SJCRH30 (cell line): Measurements from ENCODE around the gene TMEM131. TPM values are rescaled to one million over a fixed set of nuclear protein-coding genes. Genes with fewer than 3 reads are reported as not detected.
"Not testable (repeated sequence)": the region's sequence is repeated elsewhere in the genome, so short reads cannot be mapped to it uniquely, and the experiment has no call there.

Experiments used
- DNase-seq, 2 experiments: peaks; one replicate each; pipeline ENCODE4 v3.0.0-alpha.2; 2015 to 2020
- H3K27ac ChIP-seq: fragments of 250-450 bp; sonication (Bioruptor Pico); 2 replicates; pipeline ENCODE4 v1.5.1; 2020; ENCODE audit warnings: mild to moderate bottlenecking, moderate library complexity
- H3K27me3 ChIP-seq: fragments of 250-450 bp; sonication (Bioruptor Pico); 2 replicates; pipeline ENCODE4 v1.5.1; 2020; ENCODE audit warnings: mild to moderate bottlenecking, moderate library complexity
- H3K36me3 ChIP-seq: fragments of 250-450 bp; sonication (Bioruptor Pico); 2 replicates; pipeline ENCODE4 v1.5.1; 2020; ENCODE audit warnings: mild to moderate bottlenecking, moderate library complexity
- H3K4me1 ChIP-seq: fragments of 250-450 bp; sonication (Bioruptor Pico); 2 replicates; pipeline ENCODE4 v1.5.1; 2020; ENCODE audit warnings: mild to moderate bottlenecking, moderate library complexity
- H3K4me3 ChIP-seq: fragments of 250-450 bp; sonication (Bioruptor Pico); 2 replicates; pipeline ENCODE4 v1.5.1; 2020; ENCODE audit warnings: mild to moderate bottlenecking, moderate library complexity
- H3K9me3 ChIP-seq: fragments of 250-450 bp; sonication (Bioruptor Pico); replicated peaks from 2 replicates; pipeline ENCODE4 v1.5.1; 2020; ENCODE audit warnings: mild to moderate bottlenecking, moderate library complexity
- total RNA-seq: library from RNA; depleted of rRNA; stranded (reverse); fragments of >200 nt; shearing (Covaris generic); gene quantifications from 2 replicates; pipeline ENCODE4 v1.2.3, GENCODE V29; 2014

Gene TMEM131
- total RNA-seq, 1 experiment from 2014 or later: 29.7 TPM

- Histone ChIP-seq H3K36me3 (no peaks in the 10 kb centered on the region; the same call in 1 of the 2 replicates), H3K27ac (no peak overlapping the region), H3K4me3 (no peak overlapping the region), H3K9me3 (no peaks in the 10 kb centered on the region), H3K27me3 (no peaks in the 10 kb centered on the region), H3K4me1 (peaks cover 2% of the 10 kb centered on the region; the same call in 1 of the 2 replicates)
- no peak for DNase-seq
Observed at GRCh38 chr2:97845818-97846217, 149.9 kb downstream of the TMEM131 start.

DNA sequence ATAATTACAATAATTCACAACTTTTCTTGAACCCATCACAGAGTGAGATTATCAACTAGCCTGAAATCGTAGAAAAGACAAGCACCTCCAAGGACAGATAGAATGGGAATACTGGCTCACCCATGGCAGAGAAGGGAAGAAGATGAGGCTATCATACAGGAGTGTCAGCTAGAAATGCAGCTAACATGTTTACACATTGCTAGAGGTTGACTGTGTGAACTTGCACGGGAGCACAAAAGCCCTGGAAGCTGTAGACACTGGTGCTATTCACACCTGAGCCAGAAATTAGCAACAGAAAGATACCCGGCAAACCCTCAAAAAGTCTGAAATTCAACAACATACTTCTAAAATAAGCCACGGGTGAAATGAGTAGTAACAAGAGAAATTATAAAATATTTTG is 150.6 kb downstream of the TMEM131 start:
- Histone ChIP-seq H3K27ac (no peak overlapping the region), H3K27me3 (no peaks in the 10 kb centered on the region), H3K9me3 (no peaks in the 10 kb centered on the region), H3K36me3 (no peaks in the 10 kb centered on the region; the same call in 1 of the 2 replicates), H3K4me3 (no peak overlapping the region), H3K4me1 (peaks cover 2% of the 10 kb centered on the region; the same call in 1 of the 2 replicates)
- no peak for DNase-seq

DNA sequence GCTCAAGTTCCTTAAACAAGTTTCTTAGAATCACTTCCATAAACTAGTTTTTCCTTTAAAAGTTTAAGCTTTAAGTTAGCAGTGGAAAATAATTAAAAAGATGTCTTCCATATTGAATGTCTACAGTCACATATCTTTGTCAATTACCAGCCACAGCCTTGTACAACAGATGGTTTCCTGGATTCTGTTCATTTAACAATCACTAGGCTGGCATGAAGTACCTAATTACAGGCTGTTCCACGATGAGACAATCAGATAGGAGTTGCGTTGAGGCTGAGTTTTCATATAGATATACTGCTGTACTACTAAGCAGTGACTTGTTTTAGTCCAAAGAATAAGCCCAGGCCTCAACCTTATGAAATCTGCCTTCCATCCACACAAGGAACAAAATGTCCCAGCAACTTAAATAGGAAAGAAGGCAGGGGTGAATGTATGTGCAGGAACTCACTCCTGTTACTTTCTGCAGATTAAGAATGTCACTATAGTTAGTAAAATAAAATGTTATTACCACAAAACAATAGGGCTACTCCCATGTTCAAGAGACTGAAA is 151.4 kb downstream of the TMEM131 start:
- DNase-seq: no peak

GRCh38 chr2:97840198-97840597 is 155.6 kb downstream of the TMEM131 start:
- Histone ChIP-seq H3K36me3 (peaks cover 3% of the 10 kb centered on the region), H3K27ac (no peak overlapping the region)
- DNase-seq: no peak

More for the DNA sequence above, 151.4 kb downstream of the TMEM131 start:
- no peak overlapping the region for H3K4me3 ChIP-seq
- H3K4me1 ChIP-seq: peaks cover 2% of the 10 kb centered on the region; the same call in 1 of the 2 replicates
- H3K36me3 ChIP-seq: peaks cover under 1% of the 10 kb centered on the region
- H3K9me3 ChIP-seq: no peaks in the 10 kb centered on the region
- H3K27ac ChIP-seq: no peak overlapping the region
- H3K27me3 ChIP-seq: no peaks in the 10 kb centered on the region

DNA sequence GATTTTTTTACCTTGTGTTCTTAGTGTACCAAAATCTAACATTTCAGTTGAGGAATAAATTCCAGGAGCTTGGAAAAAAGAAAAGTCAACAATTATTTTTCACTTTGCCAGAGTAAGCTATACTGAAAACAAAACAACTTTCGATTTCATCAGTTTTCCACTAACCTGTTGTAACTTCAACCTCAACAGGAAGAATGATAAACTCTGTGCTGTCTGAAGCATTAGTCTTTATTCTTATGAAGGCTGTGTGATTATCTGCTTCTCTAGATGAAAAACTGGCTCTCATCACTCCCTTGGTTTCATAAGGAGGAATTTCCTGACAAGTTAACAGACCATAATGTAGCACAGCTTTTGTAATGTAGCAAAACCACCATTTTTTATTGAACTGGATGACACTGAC is 161.1 kb downstream of the TMEM131 start:
- Histone ChIP-seq H3K4me3 (no peak overlapping the region), H3K9me3 (no peaks in the 10 kb centered on the region), H3K4me1 (no peaks in the 10 kb centered on the region), H3K27me3 (no peaks in the 10 kb centered on the region), H3K36me3 (peaks cover 3% of the 10 kb centered on the region; the same call in 1 of the 2 replicates), H3K27ac (no peak overlapping the region)
- no peak for DNase-seq

More at GRCh38 chr2:97840198-97840597, 155.6 kb downstream of the TMEM131 start:
- Histone ChIP-seq H3K4me1 (0 out of 2 replicates have a peak, but pooled peaks cover 2% of the 10 kb centered on the region), H3K27me3 (no peaks in the 10 kb centered on the region), H3K9me3 (no peaks in the 10 kb centered on the region), H3K4me3 (no peak overlapping the region)

GRCh38 chr2:97831121-97831520 is 164.6 kb downstream of the TMEM131 start:
- Histone ChIP-seq H3K36me3 (no peaks in the 10 kb centered on the region; the same call in 1 of the 2 replicates), H3K4me3 (no peak overlapping the region), H3K9me3 (no peaks in the 10 kb centered on the region), H3K4me1 (no peaks in the 10 kb centered on the region), H3K27ac (no peak overlapping the region), H3K27me3 (no peaks in the 10 kb centered on the region)
- DNase-seq: no peak

DNA sequence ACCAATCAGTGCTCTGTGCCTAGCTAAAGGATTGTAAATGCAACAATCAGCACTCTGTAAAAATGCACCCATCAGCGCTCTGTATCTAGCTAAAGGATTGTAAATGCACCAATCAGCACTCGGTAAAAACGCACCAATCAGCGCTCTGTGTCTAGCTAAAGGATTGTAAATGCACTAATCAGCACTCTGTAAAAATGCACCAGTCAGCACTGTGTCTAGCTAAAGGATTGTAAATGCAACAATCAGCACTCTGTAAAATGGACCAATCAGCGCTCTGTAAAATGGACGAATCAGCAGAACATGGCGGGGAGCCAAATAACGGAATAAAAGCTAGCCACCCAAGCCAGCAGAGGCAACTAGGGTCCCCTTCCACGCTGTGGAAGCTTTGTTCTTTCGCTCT is 166.5 kb downstream of the TMEM131 start:
- not testable (repeated sequence) for H3K4me1 ChIP-seq, H3K27ac ChIP-seq, DNase-seq, H3K36me3 ChIP-seq, H3K4me3 ChIP-seq, H3K9me3 ChIP-seq, H3K27me3 ChIP-seq

DNA sequence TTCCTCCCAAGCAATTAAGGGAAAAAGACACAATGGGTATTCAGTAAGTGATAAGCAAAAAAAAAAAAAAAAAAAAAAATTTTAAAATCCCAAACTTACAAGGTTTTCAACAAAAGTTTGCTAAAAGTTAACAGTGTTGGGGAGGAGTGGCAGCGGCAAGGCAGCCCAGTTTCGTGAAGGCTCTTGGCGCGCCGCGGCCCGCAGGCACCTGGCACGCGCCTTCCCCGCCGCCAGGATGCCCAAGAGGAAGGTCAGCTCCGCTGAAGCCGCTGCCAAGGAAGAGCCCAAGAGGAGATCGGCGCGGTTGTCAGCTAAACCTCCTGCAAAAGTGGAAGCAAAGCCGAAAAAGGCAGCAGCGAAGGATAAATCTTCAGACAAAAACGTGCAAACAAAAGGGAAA is 168.7 kb downstream of the TMEM131 start:
- H3K4me1 ChIP-seq, DNase-seq, H3K27ac ChIP-seq, H3K36me3 ChIP-seq, H3K4me3 ChIP-seq, H3K27me3 ChIP-seq, H3K9me3 ChIP-seq: not testable (repeated sequence)

- DNase-seq, H3K27me3 ChIP-seq, H3K9me3 ChIP-seq, H3K4me3 ChIP-seq, H3K36me3 ChIP-seq, H3K27ac ChIP-seq, H3K4me1 ChIP-seq: not testable (repeated sequence)
Observed at GRCh38 chr2:97826266-97826847, 169.4 kb downstream of the TMEM131 start.

DNA sequence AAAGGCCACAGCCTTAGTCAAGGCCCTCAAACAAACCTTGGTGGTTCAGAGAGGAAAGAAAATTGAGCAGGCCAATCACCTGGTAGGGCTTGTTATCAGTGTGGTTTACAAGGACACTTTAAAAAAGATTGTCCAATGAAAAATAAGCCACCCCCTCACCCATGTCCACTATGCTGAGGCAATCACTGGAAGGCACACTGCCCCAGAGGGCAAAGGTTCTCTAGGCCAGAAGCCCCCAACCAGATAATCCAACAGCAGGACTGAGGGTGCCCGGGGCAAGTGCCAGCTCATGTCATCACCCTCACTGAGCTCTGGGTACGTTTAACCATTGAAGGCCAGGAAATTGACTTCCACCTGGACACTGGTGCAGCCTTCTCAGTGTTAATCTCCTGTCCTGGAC is 171.7 kb downstream of the TMEM131 start:
- H3K27me3 ChIP-seq, H3K4me3 ChIP-seq, H3K4me1 ChIP-seq, DNase-seq, H3K27ac ChIP-seq, H3K36me3 ChIP-seq, H3K9me3 ChIP-seq: not testable (repeated sequence)

- not testable (repeated sequence) for DNase-seq, H3K4me3 ChIP-seq, H3K27ac ChIP-seq, H3K36me3 ChIP-seq, H3K4me1 ChIP-seq, H3K9me3 ChIP-seq, H3K27me3 ChIP-seq
Observed at GRCh38 chr2:97821862-97822261, 173.9 kb downstream of the TMEM131 start.

DNA sequence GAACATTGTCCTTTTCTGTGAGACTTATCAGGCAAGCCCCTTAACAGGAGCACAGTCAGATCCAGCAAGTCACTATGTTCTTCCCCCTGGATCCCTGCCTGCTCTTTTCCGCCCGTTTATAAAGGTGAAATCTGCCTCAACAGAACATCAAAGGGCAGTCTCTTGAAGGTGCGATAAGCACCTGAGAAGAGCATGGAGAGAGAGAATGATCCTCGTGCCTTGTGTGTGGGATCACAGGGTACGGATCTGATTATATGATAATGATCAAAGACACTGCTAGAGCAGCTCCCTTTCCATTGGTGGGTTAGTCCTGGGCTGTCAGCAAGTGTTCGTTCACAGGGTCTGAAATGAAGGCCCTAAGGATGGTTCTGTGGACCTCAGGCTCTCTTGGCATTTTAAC is 176.0 kb downstream of the TMEM131 start:
- H3K4me1 ChIP-seq: no peaks in the 10 kb centered on the region
- no peak overlapping the region for H3K4me3 ChIP-seq
- H3K9me3 ChIP-seq: no peaks in the 10 kb centered on the region
- H3K27ac ChIP-seq: no peak overlapping the region
- H3K36me3 ChIP-seq: 0 out of 2 replicates have a peak, but pooled peaks cover 4% of the 10 kb centered on the region
- no peaks in the 10 kb centered on the region for H3K27me3 ChIP-seq
- DNase-seq: no peak

DNA sequence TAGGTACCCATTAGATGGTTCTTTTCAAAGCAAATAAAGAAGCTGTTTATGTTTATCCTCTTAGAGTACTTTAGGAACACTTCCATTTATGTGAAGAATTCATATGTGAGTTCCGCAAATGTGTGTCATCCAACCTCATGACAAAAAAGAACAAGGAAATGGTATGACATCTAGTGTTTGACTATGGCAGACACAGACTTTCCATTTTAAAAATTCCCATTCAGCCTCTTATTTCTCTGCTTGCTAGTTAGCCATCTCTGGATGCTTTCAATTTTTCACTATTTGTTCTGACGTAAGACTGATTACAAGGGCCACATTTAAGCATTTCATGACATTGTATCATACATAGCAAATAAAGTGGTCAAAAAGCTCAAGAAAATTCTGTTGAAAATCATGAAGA is 179.3 kb downstream of the TMEM131 start:
- Histone ChIP-seq H3K4me1 (no peaks in the 10 kb centered on the region), H3K9me3 (no peaks in the 10 kb centered on the region), H3K4me3 (no peak overlapping the region), H3K36me3 (peaks cover 12% of the 10 kb centered on the region), H3K27me3 (no peaks in the 10 kb centered on the region), H3K27ac (no peak overlapping the region)
- DNase-seq: no peak

GRCh38 chr2:97812931-97813330 is 182.8 kb downstream of the TMEM131 start:
- Histone ChIP-seq H3K4me3 (no peak overlapping the region), H3K36me3 (peaks cover 14% of the 10 kb centered on the region), H3K27me3 (no peaks in the 10 kb centered on the region), H3K9me3 (no peaks in the 10 kb centered on the region), H3K4me1 (no peaks in the 10 kb centered on the region), H3K27ac (no peak overlapping the region)
- no peak for DNase-seq

- H3K27me3 ChIP-seq: no peaks in the 10 kb centered on the region
- H3K4me1 ChIP-seq: no peaks in the 10 kb centered on the region
- H3K9me3 ChIP-seq: no peaks in the 10 kb centered on the region
- H3K36me3 ChIP-seq: peaks cover 10% of the 10 kb centered on the region
- no peak overlapping the region for H3K4me3 ChIP-seq
- no peak overlapping the region for H3K27ac ChIP-seq
- DNase-seq: no peak
Observed at GRCh38 chr2:97808816-97809215, 186.9 kb downstream of the TMEM131 start.
